PFSK-1 (cell line): Measurements from ENCODE around the gene L3MBTL4.

ENCODE experiments used
- FOXP2 ChIP-seq: optimal IDR thresholded peaks from 2 replicates; pipeline ENCODE3; 2011; ENCODE audit warnings: borderline replicate concordance, control low read depth, inconsistent platforms; ENCODE audit not compliant: insufficient read depth; ENCODE audit errors: extremely low read length, extremely low read depth
- POLR2AphosphoS5 ChIP-seq: IDR thresholded peaks from 2 replicates; pipeline ENCODE4 v1.6.1; 2012; ENCODE audit warnings: low read depth, mild to moderate bottlenecking, control low read depth, low read length, moderate library complexity
- SIN3A ChIP-seq: IDR thresholded peaks from 2 replicates; pipeline ENCODE4 v1.6.1; 2012; ENCODE audit warnings: mild to moderate bottlenecking, low read length, moderate library complexity, borderline replicate concordance; ENCODE audit not compliant: insufficient read depth
- TAF1 ChIP-seq: IDR thresholded peaks from 2 replicates; pipeline ENCODE4 v1.6.1; 2012; ENCODE audit warnings: low read length, control low read depth, borderline replicate concordance; ENCODE audit not compliant: insufficient read depth
- TF ChIP-seq, protein P1 (sequence below), 2 experiments: IDR thresholded peaks; 2 replicates each; pipeline versions ENCODE4 v1.6.1 to v1.8.0; 2011 to 2012; ENCODE audit warnings: low read depth in 2 of 2, low read length in 2 of 2, control low read depth in 1 of 2, inconsistent platforms in 1 of 2, mild to moderate bottlenecking in 1 of 2, moderate library complexity in 1 of 2; ENCODE audit not compliant: insufficient read depth in 1 of 2

Gene L3MBTL4

DNA sequence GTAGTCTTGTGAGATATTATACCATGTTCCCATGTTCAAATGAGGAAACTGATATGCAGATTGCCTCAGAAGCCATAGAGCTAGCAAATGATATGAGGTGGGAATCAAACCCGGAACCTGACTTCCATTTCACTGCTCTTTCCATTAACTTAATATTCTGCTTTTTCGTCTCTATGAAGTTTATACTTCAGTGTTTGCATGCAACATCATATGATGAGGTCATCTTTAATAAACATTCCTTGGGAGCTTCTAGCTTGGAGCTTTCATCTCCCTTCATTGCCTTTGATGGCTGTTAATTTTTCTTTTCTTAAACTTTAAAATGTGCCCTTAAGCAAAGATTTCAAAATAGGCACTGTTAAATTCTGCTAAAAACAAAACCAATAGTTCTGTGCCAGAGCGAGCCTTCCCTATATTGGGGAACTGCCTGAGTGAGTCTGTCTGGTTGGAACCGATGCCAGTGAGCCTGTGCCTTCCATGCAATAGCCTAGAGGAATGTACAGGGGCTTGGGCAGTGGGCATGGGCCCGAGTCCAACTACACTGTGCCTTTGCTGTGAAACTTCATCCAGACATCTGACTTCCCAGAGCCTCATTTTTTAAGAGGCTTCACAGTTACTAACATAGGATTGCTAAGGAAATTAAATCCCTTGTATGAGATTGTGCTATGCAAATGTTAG lies 428.3 kb downstream of the L3MBTL4 start:
- TF ChIP-seq POLR2AphosphoS5, result no peak
- no peak for TF ChIP-seq SIN3A
- no peak for TF ChIP-seq TAF1
- TF ChIP-seq, protein P1, sequence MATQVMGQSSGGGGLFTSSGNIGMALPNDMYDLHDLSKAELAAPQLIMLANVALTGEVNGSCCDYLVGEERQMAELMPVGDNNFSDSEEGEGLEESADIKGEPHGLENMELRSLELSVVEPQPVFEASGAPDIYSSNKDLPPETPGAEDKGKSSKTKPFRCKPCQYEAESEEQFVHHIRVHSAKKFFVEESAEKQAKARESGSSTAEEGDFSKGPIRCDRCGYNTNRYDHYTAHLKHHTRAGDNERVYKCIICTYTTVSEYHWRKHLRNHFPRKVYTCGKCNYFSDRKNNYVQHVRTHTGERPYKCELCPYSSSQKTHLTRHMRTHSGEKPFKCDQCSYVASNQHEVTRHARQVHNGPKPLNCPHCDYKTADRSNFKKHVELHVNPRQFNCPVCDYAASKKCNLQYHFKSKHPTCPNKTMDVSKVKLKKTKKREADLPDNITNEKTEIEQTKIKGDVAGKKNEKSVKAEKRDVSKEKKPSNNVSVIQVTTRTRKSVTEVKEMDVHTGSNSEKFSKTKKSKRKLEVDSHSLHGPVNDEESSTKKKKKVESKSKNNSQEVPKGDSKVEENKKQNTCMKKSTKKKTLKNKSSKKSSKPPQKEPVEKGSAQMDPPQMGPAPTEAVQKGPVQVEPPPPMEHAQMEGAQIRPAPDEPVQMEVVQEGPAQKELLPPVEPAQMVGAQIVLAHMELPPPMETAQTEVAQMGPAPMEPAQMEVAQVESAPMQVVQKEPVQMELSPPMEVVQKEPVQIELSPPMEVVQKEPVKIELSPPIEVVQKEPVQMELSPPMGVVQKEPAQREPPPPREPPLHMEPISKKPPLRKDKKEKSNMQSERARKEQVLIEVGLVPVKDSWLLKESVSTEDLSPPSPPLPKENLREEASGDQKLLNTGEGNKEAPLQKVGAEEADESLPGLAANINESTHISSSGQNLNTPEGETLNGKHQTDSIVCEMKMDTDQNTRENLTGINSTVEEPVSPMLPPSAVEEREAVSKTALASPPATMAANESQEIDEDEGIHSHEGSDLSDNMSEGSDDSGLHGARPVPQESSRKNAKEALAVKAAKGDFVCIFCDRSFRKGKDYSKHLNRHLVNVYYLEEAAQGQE (IDR thresholded peaks at IDR 0.05; ENCODE audit: insufficient read depth in 1 of 2, low read depth in 2 of 2, low read length in 2 of 2), result no peak
- no peak for TF ChIP-seq FOXP2

DNA sequence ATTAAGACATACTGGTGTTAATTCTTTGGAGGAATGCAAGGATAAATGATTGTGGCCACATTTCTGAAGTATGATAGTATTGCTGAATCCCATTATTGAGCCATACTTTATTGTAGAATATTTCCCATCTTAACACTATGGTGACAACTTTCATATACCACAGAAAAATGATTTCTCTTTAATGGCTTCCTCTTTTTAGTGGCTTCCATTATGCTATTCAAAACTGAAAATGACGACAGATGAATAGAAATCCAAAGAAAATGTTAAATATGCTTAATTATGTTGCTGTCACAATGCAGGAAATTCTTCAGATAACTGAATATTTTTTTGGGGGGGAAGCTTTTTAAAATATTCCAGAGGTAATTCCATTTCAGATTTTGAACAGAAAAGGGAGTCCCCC lies 430.5 kb downstream of the L3MBTL4 start:
- no peak for TF ChIP-seq SIN3A
- TF ChIP-seq POLR2AphosphoS5, result no peak
- no peak for TF ChIP-seq TAF1
- TF ChIP-seq FOXP2, result no peak
- TF ChIP-seq, protein P1 (IDR thresholded peaks at IDR 0.05; ENCODE audit: insufficient read depth in 1 of 2, low read depth in 2 of 2, low read length in 2 of 2), result no peak

DNA sequence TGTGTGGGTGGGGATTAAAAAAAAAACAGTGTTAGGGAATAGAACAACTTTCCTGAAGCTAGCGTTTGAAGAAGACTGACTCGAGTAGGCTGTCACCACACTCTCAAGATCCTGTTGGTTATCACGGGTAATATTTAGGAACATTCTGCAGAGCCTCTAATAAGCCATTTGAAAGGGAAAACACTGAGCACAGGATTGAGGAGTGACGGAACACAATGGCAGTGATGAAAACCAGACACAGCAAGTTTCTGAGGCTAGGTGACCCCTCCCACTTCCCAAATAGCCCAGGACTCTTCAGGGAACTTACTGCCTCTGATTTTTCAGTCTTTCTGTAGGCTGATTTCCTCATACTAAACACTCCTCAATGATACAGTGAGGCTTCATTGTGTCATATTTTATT lies 431.2 kb downstream of the L3MBTL4 start:
- TF ChIP-seq, protein P1 (IDR thresholded peaks at IDR 0.05; ENCODE audit: insufficient read depth in 1 of 2, low read depth in 2 of 2, low read length in 2 of 2), result no peak
- TF ChIP-seq FOXP2 (no peak), POLR2AphosphoS5 (no peak), SIN3A (no peak), TAF1 (no peak)

DNA sequence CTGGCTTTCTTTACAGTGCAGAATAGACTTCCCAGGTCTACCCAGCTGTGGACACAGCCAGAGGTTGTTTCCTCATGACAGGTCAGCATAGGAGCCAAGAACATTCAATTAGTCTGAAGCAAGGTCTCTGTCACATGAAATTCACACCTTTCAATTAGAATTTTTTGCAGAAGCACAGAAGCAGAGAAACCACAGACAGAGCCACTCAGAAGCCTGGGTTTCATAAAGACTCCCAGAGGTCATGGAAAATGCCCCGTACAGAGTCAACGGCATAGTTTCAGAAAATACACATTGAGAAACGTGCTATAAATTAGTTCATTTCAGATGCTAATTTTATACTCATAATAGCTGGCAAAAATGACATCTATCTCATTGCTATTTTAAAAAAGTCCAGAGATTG lies 432.4 kb downstream of the L3MBTL4 start:
- no peak for TF ChIP-seq TAF1
- TF ChIP-seq POLR2AphosphoS5, result no peak
- no peak for TF ChIP-seq SIN3A
- TF ChIP-seq, protein P1 (IDR thresholded peaks at IDR 0.05; ENCODE audit: insufficient read depth in 1 of 2, low read depth in 2 of 2, low read length in 2 of 2), result no peak
- TF ChIP-seq FOXP2, result no peak
